Middle frontal gyrus (tissue), 1 donor: ENCODE results near the gene SGCD.

ENCODE experiments used
- DNase-seq: peaks from one replicate; pipeline ENCODE4 v3.0.0-alpha.2; 2015; ENCODE audit warnings: low spot score; ENCODE audit errors: extremely low spot score

SGCD gene

DNA sequence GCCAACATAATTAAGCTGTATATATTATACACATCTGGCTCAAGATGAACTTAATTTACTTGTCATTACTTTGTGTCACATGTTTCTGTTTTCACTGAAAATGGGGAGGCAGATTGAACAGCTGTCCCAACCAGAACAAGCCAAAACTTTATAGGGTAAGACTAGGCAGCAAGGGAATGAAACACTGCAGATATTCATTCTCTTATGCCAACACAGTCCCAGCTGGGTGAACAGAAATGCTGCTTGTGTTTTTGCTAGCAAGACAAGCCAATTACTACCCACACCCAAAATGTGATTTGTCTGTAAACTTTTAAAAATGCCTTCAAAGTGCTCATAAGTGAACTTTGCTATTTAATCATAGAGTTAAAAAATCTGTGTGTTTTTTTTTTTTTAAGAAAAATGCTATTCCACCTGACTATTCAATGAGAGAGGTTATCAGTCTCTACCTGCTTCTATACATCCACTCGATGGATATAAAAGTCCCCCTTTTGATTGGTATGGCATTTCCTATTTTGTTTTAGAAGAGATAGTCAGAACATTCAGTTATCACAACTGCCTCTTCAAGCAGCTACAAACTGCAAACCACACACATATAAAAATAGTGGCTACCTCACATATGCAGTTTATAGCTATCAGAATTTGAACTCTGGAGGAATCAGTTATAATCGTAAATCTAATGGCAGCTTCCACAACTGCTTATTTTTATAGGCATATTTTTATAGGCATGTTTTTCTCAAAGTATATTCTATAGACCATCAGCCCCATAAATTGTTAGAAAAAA is 431.2 kb downstream of the SGCD start:
- no peak for DNase-seq

DNA sequence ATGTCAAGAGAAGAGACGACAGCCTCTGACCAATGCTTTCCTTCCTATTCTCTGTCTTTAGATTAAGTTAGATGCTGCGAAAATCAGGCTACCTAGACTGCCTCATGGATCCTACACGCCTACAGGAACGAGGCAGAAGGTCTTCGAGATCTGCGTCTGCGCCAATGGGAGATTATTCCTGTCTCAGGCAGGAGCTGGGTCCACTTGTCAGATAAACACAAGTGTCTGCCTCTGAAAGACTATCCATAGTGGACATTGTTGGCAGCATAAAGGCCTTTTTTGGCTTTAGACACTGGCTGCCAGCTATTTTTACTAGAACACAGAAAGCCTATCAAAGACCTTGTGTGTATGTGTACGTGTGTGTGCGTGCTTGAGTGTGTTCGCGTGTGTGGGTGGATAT is 432.2 kb downstream of the SGCD start:
- DNase-seq, result no peak

DNA sequence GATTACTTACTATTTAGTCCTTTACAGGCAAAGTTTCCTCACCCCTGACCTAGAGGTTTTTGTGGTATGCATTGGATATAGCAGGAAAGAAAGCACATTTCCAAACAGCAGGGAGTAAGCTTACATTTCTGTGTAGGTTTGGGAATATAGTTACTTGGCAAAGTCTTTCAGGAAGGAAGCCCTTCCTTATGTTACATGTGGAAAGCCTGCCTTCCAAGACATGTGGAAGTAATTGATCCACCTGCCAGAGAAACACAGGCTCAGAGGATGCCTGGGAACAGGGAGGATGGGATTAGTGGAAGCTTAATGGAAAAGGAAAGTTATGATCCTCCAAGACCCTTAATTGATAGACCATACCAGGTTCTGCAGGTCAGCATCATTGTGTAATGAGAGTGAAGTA is 435.8 kb downstream of the SGCD start:
- DNase-seq, result no peak

DNA sequence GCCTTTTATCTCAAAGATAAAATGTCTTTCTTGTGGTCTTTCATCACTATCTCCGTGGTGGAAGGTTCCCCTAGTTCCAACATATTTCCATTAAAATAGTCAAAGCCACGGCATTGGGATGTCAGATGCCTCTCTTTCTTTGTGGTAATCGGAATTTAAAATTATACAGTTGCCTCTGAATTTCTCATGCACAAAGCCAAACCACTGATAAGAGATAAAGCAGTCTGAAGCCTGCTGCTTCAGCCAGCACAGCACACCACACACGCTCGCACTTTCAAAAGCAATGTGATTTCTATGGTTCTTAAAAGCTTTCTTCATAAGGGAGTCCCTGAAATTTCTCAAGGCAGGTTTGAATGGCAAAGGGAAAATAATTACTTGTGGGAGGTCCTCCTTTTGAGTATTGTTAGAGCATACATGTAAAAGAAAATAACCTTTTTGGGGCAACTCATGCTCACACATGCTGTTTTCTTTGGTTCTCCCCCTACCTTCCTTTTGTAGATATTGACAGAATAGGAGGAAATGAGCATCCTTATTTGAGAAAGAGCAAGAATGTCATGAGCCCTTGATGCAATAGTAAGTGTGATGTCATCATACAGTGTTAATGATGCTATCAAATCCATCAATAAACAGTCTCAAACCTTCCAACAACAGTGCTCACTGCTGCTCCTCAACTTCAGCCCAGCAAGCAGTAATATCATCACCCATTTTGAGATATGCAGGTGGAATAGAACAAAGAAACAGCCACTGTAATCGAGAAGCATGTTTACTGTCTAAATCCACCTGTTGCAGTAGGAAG is 437.4 kb downstream of the SGCD start:
- no peak for DNase-seq

DNA sequence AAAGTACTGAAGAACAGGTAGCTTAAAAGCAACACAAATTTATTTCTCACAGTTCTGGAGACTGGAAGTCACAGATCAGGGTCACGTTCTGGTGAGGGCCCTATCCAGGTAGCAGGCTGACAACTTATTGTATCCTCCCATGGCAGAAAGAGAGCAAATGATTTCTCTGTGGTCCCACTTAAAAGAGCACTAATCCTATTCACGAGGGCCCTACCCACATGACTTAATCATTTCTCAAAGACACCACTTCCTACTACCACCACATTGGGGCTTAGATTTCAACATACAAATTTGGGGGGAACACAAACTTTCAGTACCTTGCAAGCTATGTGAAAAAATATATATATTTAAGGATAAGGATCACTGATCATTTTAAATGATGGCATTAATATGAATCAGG is 447.3 kb downstream of the SGCD start:
- DNase-seq, result no peak

DNA sequence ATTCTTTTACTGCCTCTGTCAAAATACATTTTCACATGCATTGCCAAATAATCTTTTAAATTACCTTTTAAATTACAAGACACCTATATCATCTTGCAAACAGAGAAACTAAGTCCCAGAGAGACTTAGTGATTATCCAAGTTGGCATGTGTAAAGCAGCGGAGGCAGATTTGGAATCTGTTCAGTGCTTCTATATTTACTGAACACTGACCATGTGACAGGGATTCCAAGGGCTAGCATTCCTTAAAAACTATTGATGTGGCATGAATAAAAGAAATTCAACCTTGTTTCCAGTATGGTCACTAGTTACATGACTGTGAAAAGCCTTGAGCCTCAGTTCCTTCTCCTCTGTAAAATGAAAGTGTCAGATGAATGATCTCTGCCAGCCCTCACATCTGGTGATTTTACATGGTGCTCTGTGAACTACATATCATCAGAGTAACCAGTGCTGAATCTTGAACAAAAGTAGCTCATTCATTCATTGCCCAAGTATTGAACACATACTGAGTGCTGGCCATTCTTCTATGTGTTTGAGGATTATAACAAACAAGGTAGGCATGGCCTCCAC is 451.3 kb downstream of the SGCD start:
- no peak for DNase-seq

GRCh38 chr5:156778752-156779151 is 451.8 kb downstream of the SGCD start:
- DNase-seq, result no peak

DNA sequence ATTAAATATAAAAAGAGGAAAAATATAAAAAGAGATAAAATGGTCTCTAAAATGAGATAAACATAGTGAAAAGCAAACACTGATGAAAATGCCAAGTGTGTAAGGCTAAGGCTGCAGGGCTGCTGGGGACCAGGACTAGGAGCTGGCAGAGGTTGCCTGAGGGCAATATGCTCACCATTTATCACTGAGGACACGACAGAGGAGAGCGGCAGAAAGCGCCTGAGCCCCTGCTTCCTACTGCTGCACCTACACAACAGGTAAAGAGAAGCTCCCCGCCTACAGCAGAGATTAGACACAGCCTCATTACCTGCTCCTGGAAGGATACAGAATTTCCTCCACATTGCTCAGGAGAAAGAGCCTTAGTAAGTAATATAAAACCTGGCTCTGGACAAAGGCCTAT is 452.5 kb downstream of the SGCD start:
- DNase-seq, result no peak

DNA sequence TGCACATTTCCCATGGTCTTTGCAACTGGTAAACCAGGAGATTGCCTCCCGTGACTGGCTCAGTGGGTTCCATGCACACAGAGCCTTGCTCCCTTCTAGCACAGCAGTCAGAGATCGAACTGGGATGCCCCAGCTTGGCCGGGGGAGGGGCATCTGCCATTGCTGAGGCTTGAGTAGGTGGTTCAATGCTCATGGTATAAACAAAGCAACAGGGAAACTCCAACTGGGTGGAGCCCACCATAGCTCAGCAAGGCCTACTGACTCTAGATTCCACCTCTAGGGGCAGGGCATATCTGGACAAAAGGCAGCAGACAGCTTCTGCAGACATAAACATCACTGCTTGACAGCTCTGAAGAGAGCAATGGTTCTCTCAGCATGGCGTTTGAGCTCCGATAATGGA is 456.1 kb downstream of the SGCD start:
- DNase-seq, result no peak

GRCh38 chr5:156794687-156795086 is 467.7 kb downstream of the SGCD start:
- DNase-seq, result no peak

DNA sequence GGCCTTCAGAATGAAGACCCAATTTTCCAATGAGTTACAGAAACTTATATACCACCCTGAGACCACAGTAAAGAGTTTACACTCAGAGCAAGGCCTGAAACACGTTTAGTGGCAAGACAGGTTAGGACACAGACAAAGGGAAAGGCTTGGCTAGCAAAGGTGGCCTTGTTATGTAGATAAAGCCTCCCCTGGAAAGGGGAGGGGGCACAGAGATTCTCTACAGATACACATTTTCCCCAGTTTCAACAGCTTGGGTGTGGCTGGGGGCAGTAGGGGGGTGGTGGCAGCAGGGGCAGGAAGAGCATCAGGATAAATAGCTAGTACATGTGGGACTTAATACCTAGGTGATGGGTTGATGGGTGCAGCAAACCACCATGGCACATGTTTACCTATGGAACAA is 471.2 kb downstream of the SGCD start:
- no peak for DNase-seq

- no peak for DNase-seq
Observed at GRCh38 chr5:156799171-156799570, 472.2 kb downstream of the SGCD start.

DNA sequence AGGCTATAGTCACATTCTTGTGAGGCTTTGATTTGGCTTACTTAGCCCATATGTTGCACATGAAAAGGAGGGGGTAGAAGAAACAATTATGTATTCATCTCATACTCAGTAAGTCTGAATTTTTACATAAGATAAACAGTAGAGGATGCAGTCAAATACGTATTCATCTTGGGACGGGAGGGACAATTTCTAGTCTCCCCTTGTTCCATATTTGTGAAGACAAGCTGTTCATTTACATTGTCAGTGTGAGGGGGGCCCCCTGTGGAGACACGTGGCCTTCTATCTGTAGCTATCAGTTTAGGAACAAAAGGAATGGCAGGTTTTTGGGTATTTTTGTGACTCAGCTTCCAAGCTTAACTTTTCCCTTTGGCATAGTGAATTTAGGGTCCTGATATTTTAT is 474.0 kb downstream of the SGCD start:
- no peak for DNase-seq

DNA sequence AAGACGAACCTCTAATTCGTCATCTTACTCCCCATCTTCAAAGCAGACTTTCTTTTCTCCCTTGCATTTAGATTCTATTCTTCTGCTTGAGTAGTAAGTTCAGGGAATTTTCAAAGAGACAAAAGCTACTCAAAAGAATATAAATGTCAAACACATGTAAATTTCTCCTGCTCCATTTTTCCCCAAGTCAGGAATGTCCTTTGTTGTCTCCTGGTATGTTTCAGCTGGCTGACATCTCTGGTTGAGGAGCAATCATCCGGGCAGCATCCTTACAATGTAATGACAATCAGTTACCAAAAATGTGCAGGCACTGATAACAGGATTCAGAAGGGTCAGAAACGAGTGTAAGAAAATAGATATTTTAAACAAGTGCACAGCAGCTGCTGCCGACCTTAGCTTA is 475.5 kb downstream of the SGCD start:
- no peak for DNase-seq

DNA sequence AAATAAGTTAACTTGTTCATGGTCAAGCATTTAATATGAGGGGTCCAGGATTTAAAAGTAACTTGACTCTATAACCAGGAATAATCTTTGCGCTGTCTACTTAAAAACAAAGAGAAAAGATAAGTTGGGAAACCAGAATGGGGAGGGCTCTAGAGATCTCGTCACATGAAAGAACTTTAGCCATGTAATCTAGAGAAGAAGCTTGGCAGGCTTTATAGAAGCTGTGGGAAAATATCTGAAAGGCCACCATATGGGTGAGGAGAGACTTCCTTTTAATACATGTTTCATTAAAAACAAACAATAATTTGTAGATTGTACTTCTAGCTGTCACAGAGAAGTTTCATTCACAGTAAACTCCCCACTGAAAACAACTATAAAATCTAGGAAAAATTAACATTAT is 476.4 kb downstream of the SGCD start:
- DNase-seq, result no peak

GRCh38 chr5:156812959-156813358 is 486.0 kb downstream of the SGCD start:
- no peak for DNase-seq

- DNase-seq, result no peak
Observed at GRCh38 chr5:156815988-156816599, 489.1 kb downstream of the SGCD start.
